ENCODE data around the gene TMEM97. TPM values are rescaled to one million over a fixed set of nuclear protein-coding genes. Genes with fewer than 3 reads are reported as not detected.

TMEM97 gene
- total and polyA plus RNA-seq, 2 experiments from 2014 or later = 101 to 216 TPM

GRCh38 chr17:28330671-28331070, 11.7 kb downstream of the TMEM97 start (continued):
- TF ChIP-seq REST (IDR thresholded peaks at IDR 0.05; ENCODE audit: unreplicated experiment) = no peak

- Histone ChIP-seq H3K4me3 (no peak overlapping the region), H4K20me1 (replicated peaks; ENCODE audit: insufficient read depth) (peaks cover 22% of the 10 kb centered on the region), H3K4me2 (no peak overlapping the region), H2AFZ (no peak overlapping the region), H3K36me3 (ENCODE audit: insufficient read depth) (peaks cover 18% of the 10 kb centered on the region), H3K79me2 (replicated peaks; ENCODE audit: insufficient read depth) (peaks cover 6% of the 10 kb centered on the region), H3F3A (replicated peaks; ENCODE audit: low read depth) (peaks cover 11% of the 10 kb centered on the region; the same call in 1 of the 2 replicates), H3K27ac (ENCODE audit: low read depth) (no peak overlapping the region), H3K27me3 (ENCODE audit: insufficient read depth) (no peaks in the 10 kb centered on the region), H3K9me2 (ENCODE audit: insufficient read depth) (no peaks in the 10 kb centered on the region), H3K4me1 (ENCODE audit: insufficient read depth) (peaks cover 11% of the 10 kb centered on the region)
- Mint-ChIP-seq H3K36me3 (ENCODE audit: low read depth) (peaks cover 28% of the 10 kb centered on the region), H3K4me1 (peaks cover 18% of the 10 kb centered on the region), H3K27ac (no peak overlapping the region), H3K9me3 (no peaks in the 10 kb centered on the region), H3K27me3 (ENCODE audit: insufficient read depth, low read depth, poor library complexity) (peaks cover 15% of the 10 kb centered on the region), H3K4me3 (no peak overlapping the region)
- DNase-seq (ENCODE audit: low spot score) = no peak
- no peak for ATAC-seq
- TF ChIP-seq ETS1 (IDR thresholded peaks at IDR 0.05) (no peak), POLR2AphosphoS5 (IDR thresholded peaks at IDR 0.05; ENCODE audit: low read depth) (no peak), EZH2phosphoT487 (IDR thresholded peaks at IDR 0.05; ENCODE audit: unreplicated experiment) (no peak), JUNB (IDR thresholded peaks at IDR 0.05; ENCODE audit: unreplicated experiment) (no peak), ZNF331 (CRISPR knock-in tag; IDR thresholded peaks at IDR 0.05; ENCODE audit: low read depth) (no peak), ZNF462 (CRISPR knock-in tag; IDR thresholded peaks at IDR 0.05) (no peak), CTCF (conservative IDR thresholded peaks at IDR 0.05; ENCODE audit: low read depth in 2 of 2) (no peak), EZH2 (IDR thresholded peaks at IDR 0.05; ENCODE audit: low read depth, unreplicated experiment) (no peak)
These were observed 13.0 kb downstream of the TMEM97 start for GRCh38 chr17:28331891-28332420.

Measured in GM23338 (cell line).